Measurements from ENCODE around the gene ITGB3BP.

DNA sequence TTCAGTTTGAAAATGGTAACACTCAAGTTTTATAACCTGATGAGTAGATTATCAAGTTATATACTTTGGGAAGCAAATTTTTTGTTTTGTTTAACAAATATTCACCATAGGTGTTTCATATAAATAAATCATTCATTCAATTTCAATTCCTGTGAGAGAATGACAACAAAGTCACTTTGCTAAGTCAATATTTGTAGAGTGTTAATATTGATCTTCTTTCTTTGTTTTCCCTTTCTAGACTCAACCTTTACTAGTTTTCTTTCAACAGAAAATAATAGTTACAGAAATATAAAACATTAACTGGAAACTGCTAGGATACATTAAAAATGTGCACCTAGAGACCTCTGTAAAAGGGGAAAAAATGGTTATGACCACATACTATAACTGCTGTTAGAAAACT, 11.4 kb upstream of the ITGB3BP start:
- TF ChIP-seq, protein P1, sequence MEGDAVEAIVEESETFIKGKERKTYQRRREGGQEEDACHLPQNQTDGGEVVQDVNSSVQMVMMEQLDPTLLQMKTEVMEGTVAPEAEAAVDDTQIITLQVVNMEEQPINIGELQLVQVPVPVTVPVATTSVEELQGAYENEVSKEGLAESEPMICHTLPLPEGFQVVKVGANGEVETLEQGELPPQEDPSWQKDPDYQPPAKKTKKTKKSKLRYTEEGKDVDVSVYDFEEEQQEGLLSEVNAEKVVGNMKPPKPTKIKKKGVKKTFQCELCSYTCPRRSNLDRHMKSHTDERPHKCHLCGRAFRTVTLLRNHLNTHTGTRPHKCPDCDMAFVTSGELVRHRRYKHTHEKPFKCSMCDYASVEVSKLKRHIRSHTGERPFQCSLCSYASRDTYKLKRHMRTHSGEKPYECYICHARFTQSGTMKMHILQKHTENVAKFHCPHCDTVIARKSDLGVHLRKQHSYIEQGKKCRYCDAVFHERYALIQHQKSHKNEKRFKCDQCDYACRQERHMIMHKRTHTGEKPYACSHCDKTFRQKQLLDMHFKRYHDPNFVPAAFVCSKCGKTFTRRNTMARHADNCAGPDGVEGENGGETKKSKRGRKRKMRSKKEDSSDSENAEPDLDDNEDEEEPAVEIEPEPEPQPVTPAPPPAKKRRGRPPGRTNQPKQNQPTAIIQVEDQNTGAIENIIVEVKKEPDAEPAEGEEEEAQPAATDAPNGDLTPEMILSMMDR (conservative IDR thresholded peaks at IDR 0.05; ENCODE audit: low read depth, low read length), result no peak
- TF ChIP-seq SMC3 (IDR thresholded peaks at IDR 0.05; ENCODE audit: low read depth, low read length), result no peak
- TF ChIP-seq POLR2A (IDR thresholded peaks at IDR 0.05; ENCODE audit: low read depth, low read length), result no peak
- TF ChIP-seq CHD1 (IDR thresholded peaks at IDR 0.05; ENCODE audit: low read depth, low read length), result no peak
- TF ChIP-seq RFX5 (IDR thresholded peaks at IDR 0.05; ENCODE audit: low read depth, low read length), result no peak
- TF ChIP-seq CEBPB (IDR thresholded peaks at IDR 0.05; ENCODE audit: low read depth, low read length), result no peak
- TF ChIP-seq RAD21 (IDR thresholded peaks at IDR 0.05; ENCODE audit: low read length), result no peak
- no peak for TF ChIP-seq MXI1 (IDR thresholded peaks at IDR 0.05; ENCODE audit: borderline replicate concordance, low read depth, low read length)
- no peak for TF ChIP-seq FOS (IDR thresholded peaks at IDR 0.05; ENCODE audit: low read depth, low read length)
- TF ChIP-seq RCOR1 (IDR thresholded peaks at IDR 0.05; ENCODE audit: insufficient replicate concordance, low read length), result no peak
- no peak for TF ChIP-seq MAFK (IDR thresholded peaks at IDR 0.05; ENCODE audit: low read depth, low read length)
- TF ChIP-seq USF2 (IDR thresholded peaks at IDR 0.05; ENCODE audit: low read depth, low read length), result no peak
